HG02759 (cell line): ENCODE results near the gene KRT39.

Experiments
- ATAC-seq: cut with Tn5 transposase; IDR thresholded peaks from one replicate; pipeline ENCODE4 v1.9.1; 2021; ENCODE audit warnings: mild to moderate bottlenecking, moderate library complexity; ENCODE audit not compliant: unreplicated experiment

The KRT39 gene

DNA sequence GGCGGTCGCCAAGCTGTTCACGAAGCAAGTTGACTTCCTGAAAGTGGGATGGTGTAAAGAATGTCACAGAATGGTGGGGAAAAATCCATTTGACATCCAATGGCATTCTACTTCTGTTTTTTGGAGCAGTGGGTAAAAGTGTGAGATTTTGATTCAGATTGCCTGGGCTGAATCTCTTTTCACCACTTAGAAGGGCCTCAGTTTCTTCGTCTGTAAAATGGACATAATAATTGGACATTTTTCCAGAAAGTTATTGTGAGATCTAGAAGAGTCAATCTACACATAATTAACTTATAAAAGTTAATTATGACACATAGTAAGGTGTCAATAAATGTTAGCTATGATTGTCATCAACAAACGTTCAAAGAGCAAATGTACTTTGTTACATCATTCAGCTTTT, 14.4 kb upstream of the KRT39 start:
- ATAC-seq = no peak

DNA sequence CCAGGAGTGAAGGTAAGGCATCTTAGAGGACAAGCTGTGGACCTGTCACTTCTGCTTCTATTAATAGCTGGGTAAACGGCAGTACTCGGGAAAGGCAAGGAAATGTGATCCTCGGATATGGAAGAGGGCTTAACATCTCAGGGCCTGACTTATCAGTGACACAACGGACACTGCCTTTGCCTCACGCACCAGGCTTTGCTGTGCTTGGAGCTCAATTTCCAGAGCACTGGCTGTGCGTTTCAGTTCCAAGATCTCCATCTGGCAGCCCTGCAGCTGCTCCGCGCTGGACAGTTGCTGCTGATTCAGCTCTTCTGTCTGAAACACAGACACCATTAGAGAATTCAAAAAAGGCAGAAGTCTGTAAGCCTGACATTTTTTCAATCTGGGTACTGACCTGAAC, 13.8 kb upstream of the KRT39 start:
- ATAC-seq = no peak

DNA sequence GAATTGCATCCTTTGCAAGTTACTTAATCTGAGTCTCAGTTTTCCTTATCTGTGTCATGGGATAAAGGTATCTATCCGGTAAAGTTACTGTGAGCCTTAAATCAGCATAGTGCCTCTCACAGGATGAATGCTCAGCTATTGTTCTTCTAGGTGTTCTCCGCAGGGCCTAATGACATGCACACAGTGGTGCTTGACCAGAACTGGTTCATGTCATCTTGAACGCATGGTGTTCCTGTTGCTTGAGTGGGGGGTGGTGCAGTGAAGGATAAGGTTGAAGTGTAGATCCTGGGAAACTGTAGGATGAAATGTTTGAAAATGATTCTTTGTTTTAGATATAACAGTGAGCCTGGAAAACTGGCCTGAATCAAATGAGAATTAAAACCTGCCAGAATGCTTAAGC, 13.4 kb upstream of the KRT39 start:
- no peak for ATAC-seq

DNA sequence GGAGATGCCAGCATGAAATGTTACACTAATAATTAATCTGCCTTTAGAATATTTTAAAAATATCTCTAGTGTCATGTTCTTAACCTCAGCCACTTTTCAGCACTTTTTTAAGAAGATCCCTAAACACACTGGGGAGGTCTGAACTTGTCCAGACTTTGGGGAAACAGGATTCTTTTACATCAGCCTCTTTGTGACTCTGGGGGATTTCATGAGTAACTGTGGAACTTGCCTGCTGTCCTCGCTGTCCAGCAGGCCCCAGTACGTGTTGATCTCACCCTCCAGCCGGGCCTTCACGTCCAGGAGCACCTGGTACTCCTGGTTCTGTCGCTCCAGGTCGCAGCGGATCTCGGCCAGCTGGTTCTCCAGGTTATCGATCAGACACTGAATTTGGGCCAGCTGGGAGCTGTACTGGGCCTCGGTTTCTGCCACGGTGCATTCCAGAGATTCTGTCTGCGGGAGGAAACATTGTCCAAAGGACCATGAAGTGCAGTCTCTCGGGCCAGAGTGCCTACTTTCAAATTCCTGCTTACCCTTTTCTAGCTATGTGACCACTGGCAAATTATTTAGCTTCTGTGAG, 11.9 kb upstream of the KRT39 start:
- ATAC-seq = no peak

DNA sequence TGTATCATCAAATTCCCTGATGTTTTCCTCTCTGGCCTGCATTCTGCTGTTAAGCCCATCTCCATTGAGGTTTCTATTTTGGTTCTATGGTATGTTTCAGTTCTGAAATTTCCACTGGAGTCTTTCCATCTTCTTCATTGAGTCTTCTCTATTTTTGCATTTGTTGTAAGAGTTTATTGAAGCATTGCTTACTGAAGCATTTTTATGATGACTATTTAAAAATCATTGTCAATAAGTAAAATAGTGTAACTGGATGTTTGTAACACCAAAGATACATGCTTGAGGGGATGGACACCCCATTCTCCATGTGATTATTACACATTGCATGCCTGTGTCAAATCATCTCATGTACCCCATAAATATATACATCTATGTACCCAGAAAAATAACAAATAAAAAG, 8.8 kb upstream of the KRT39 start:
- no peak for ATAC-seq

DNA sequence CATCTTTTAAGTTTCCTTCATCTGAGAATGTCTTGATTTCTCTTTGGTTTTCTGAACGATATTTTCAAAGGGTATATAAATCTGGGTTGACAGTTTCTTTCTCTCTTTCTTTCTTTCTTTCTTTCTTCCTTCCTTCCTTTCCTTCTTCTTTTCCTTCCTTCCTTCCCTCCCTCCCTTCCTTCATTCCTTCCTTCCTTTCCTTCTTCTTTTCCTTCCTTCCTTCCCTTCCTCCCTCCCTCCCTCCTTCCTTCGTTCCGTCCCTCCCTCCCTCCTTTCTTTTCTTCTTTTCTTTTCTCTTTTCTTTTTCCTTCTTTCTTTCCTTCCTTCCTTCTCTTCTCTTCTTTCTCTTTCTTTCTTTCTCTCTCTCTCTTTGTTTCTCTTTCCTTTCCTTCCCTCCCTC, 7.6 kb upstream of the KRT39 start:
- ATAC-seq = no peak

DNA sequence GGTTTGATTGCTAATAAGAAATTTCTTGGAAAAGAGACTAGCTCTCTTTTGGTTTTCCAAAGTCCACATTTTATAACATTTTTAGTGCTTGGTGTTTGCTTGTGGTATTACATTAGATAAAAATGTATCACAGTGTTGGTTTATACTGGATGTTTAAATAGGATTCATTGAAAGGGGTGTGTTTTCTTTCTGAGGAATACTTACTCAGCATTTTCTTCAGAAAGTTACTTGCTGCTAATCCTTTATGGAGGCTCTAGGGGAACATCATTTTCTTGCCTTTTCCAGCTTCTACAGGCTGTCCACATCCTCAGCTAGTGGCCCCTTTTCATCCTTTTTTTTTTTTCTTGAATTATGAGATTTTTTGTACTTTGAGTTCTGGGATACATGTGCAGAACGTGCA, 834 bp upstream of the KRT39 start:
- ATAC-seq = no peak

DNA sequence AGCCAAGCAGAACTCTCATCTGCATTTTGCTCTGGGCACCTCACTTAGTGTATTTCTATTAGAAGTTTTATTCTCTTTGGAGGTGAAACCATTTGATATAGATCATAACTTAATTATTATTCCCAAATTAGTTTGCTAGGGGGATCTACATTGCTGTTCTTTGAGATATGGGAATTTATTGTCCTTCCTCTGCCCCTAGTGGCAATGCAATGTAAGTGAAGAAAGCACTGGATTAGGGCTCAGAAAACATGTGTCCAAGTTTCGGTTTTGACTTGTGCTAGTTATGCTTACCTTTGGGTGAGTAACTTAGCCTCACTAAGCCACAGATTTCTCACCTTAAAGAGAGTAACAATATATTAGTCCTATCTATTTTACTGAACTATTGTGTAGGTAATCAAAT, 2.9 kb downstream of the KRT39 start:
- no peak for ATAC-seq

DNA sequence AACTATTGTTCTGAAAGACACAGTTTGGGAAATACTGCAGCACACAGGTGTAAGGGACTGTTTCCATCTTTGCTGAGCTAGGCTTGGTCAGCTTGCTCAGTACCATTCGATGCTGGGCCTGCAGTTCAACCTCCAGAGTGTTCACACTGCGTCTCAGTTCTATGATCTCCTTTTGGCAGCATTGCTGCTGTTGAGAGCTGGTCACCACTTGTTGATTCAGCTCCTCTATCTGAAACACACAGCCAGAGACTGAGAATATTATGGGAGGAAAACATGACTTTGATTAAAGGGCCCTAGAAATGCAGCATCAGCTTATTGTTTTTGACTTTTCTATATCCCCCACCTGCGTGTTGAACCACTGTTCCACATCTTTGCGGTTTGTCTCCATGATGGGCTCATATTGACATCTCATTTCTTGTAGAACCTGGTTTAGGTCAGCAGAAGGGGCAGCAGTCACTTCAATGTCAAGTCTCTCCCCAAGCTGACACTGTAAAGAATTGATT, 4.6 kb downstream of the KRT39 start:
- ATAC-seq = no peak

DNA sequence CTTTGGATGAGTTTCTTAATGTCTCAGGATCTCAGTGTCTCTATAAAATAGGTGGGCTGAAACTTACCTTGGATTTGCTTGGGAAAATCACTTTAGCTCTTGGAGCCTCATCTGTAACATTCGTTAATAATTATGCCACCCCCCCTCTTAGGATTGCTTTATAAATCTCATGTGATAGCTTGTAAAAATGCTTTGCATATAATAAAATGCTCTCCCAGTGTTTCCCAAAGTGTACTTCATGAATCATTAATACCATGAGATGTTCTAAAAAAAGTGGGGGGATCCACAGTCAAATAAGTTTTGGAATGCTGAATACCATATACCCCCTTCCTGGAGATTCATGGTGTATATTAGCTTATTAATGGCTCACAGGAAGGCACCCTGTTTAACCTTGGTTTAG, 5.2 kb downstream of the KRT39 start:
- ATAC-seq = no peak

DNA sequence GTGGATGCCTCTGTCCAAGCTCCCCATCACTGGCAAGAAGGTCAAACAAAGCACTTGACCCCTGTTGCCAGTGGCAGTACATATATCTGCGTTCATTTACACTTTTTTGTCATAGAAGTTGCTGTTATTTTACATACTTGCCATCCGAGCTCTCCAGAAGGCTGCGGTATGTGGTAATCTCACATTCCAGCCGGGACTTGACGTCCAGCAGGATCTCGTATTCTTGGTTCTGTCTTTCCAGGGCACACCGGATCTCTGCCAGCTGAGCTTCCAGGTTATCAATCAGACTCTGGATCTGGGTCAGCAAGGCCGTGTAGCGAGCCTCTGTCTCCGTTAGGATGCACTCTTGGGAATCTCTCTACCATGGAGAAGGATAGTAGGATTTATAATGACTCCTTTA, 6.6 kb downstream of the KRT39 start:
- no peak for ATAC-seq

DNA sequence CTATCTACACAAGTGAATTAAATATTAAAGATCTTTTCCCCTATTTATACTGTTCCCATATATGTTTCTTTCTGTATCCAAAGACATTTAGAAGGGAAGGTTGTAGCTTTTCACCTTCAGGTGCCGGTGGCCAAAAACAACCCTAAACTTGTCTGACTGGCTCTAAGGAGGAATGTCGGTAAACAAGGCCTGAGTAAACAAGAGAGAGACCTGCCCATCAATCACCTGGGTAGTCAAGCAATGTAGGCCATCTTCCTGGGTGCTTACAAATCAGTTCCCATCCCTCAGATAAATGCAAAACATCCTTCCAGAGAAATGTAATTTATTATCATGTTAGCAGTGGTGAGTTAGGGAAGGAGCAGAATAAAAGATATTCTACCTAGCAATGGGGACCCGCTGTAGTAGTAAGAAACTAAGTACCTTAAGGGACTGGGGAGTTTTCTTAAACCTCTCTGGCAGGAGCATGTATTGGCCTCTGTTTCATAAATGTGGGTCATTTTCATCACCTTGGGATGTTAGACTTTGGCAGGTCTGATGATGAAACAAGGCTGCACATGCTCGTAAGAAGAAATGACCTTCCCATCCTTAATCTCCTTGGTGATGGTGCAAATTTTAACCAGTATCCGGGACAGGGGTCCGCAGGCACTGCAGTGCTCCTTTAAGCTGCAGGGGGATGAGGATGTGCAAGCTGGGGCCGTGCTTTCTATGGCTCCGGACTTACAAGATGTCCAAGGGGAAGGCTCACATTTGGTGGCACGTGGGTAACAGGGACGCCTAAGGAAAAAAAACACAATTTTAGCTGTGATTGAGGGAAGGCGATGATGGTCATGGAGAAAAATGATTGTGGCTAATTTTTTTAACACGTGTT, 8.4 kb downstream of the KRT39 start:
- ATAC-seq = no peak

DNA sequence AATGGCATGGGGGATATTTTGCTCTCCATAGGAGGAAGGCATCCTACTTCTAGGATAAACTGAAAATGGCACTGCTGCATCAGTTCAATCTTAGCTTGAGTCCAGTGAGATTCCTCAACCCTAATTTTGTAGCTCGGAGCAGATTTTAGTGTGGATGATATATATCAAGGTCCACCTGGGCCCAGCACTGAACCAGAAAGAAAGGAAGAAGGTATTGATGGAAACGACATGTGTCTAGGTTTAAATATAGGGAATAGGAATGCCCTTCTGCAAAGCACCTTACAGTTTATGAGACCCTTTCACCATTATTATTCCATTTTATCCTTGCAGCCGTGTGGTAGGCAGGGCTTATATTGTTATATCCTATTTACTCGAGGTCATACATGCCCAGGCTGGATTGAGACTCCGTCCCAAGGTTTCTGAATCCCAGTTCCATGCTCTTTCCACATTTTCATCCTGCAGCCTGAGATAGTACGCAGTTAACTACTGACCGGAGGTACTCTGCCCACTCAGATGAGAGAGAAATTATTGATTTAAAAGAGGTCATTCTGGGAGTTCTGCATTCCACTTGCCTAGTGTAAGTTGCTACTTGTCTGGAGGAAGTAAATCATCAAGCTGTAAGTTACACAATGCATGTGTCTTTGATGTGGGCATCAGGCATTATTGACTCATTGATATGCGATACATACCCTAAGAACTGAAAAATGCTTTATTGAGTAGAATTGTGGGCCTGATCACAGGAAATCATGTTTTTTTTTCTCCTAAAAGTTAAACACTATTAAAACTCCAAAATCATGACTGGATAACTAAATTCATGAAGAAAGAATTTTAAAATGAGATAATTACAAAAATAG, 10.1 kb downstream of the KRT39 start:
- no peak for ATAC-seq

DNA sequence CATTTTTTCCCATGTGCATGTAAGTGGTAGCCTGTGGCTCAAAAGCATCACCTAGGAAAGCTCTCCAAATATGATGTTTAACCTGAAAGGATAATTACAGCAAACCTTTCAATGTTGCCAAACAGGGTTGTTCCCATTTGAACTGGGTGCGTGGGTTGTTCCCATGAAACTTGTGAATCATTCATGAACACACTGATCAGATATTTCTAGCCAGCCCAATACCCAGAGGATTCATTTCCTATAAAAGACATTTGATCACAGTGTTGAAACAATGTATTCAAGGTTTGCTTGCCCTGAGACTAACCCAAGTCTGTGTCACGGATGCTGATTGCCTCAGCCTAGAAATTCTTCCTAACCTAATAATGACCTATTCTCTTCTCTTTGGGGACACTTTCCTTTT, 12.9 kb downstream of the KRT39 start:
- ATAC-seq = no peak

DNA sequence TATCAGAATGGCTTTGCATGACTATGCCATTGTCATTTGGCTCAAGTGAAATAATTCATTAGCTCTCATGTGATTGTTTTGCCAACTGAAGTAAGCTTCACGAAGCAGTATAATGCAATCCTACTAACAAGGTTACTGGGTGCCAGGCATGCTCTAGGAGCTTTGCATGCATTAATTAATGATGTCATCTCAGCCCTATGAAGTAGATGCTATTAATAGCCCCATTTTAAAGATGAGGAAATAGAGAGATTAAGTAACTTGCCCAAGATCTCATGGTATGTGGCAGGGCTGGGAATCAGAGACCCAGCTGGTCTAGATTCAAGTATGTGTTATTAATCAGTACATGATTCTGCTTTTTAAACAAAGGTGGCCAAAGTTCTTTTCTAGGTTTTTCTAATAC, 14.1 kb downstream of the KRT39 start:
- ATAC-seq = no peak

DNA sequence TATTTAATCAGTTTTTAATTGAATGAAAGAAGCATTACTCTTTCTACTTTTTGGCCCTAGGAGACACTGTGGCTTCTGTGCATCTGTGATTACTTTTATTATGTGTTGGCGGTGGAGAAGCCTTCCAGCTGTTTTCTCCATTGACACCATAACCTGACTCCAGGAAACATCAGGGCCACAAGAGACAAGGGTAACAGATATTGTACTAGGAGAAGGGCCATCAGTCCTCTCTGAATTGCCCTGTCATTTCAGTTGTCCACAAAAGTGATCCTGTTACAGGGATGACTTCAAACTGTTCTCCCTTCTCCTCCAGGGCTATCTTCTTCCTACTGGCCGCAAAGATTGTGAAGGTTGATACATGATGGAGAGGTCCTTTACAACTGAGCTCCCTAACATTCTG, 14.6 kb downstream of the KRT39 start:
- no peak for ATAC-seq

DNA sequence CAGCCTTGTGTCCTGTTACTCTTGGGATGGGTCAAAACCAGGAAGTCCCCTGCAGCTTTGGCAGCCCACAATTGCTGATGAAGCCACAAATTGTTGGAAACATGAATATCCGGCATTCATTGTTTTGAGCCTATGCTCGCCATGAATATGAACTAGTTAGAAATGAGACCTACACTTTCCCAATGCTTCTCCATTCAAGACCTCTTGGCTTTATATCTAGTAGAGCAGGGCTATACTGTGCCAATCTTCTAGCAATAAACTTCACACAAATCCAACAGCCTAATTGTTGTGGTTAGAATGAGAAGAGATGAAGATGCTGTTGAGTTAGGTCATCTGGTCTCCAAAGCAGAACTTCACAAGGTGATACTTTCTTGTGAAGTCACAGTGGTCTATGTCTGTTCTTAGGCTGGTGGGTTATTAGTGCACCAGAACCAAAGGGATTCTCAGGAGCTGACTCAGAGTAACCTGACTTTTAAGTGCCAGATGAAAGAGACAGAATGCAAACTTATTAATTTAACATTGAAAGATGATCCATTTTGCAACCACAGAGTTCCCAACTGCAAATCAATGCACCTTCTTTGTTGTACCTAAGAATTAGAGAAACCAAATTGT, 15.6 kb downstream of the KRT39 start:
- ATAC-seq = no peak

DNA sequence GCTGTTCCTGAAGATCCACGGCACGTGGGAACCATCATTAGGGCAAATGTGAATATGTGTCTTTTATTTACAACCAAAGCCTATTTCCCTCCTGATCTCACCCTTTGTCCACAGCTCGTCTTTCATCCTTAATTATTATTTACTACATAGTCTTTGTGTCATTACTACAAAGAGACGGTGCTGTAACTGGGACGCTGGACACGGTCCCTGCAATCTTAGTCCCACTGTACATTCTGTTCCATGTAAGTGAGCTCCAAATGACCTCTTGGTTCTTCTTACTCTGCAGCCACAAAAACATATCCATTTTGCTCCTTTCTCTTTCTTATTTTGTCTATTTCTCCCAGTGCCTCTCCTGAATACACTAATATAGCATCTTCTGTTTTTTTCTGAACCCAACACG, 16.6 kb downstream of the KRT39 start:
- ATAC-seq = no peak

DNA sequence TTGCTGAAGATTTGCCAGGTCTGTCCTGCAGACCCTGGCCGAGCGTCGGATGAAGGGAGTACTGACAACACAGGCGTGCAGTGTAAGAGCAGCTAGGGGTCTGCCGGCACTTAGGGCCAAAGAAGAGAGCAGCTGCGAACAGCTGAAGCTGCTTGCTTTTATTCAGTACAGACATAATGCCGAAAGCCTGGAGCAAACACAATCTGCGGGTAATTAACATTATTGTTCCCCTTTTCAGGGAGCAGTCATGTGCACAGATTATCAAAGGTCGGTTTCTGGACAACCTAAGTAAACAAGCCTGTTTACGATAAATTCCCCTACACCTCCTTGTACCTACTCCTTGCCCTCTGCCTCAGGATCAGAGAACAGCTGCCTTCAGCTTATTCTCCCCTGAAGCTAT, 17.3 kb downstream of the KRT39 start:
- no peak for ATAC-seq

DNA sequence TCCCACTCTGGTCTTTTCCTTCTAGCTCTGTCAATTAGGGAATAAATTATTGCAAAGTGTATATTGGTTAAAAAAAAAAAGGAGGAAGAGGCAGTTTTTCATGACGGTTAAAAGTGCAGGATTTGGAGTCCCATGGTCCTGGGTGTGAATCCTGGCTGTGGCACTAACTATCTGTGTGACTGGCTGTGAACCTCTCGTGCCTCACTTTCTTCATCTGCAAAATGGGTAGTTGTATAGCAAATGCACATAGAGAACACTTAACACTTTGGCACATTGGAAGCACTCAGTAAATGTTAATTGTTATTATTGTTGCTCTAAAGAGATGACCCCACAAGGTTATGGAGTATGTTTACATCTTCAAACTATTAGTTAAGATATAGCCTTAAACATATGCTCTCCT, 18.8 kb downstream of the KRT39 start:
- ATAC-seq = no peak

DNA sequence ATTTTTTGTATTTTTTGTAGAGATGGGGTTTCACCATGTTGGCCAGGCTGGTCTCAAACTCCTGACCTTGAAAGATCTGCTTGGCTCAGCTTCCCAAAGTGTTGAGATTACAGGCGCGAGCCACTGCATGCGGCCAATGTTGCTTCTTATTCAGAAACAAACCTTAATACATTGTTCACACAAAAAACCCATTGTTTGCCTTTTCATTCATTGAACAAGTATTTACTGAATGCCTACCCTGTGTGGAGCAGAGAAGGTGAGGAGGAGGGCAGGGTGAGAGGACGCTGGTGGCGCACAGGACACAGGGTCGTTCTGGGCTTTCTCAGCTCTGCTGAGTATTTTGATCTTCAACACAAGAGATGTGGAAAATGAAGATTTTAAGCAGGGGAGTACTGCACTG, 21.3 kb downstream of the KRT39 start:
- ATAC-seq = no peak
